Activated naive CD8-positive, alpha-beta T cell treated with anti-CD3 and anti-CD28 coated beads for 36 hours (primary cell): ENCODE results near the gene CEMIP. TPM values are rescaled to one million over a fixed set of nuclear protein-coding genes. Genes with fewer than 3 reads are reported as not detected.

Source experiments
- DNase-seq: peaks from one replicate; pipeline ENCODE4 v3.0.0; 2021
- H3K27ac Mint-ChIP-seq: one replicate; pipeline ENCODE4 v1.8.0; 2022; ENCODE audit warnings: mild to moderate bottlenecking, moderate library complexity, mixed read lengths
- H3K27me3 Mint-ChIP-seq: one replicate; pipeline ENCODE4 v1.8.0; 2022; ENCODE audit warnings: mild to moderate bottlenecking, mixed read lengths
- H3K36me3 Mint-ChIP-seq: one replicate; pipeline ENCODE4 v1.8.0; 2021; ENCODE audit warnings: mild to moderate bottlenecking, mixed read lengths
- H3K4me1 Mint-ChIP-seq: one replicate; pipeline ENCODE4 v1.8.0; 2021; ENCODE audit warnings: mixed read lengths
- H3K4me3 Mint-ChIP-seq: one replicate; pipeline ENCODE4 v1.8.0; 2022; ENCODE audit warnings: mild to moderate bottlenecking, moderate library complexity, mixed read lengths
- H3K9me3 Mint-ChIP-seq: one replicate; pipeline ENCODE4 v1.8.0; 2022; ENCODE audit warnings: mixed read lengths
- total RNA-seq, 2 experiments: library from RNA; stranded (reverse); gene quantifications; one replicate each; pipeline ENCODE4 v1.2.3, GENCODE V29; 2021

Gene CEMIP
- total RNA-seq, 2 experiments from 2014 or later, result not detected

DNA sequence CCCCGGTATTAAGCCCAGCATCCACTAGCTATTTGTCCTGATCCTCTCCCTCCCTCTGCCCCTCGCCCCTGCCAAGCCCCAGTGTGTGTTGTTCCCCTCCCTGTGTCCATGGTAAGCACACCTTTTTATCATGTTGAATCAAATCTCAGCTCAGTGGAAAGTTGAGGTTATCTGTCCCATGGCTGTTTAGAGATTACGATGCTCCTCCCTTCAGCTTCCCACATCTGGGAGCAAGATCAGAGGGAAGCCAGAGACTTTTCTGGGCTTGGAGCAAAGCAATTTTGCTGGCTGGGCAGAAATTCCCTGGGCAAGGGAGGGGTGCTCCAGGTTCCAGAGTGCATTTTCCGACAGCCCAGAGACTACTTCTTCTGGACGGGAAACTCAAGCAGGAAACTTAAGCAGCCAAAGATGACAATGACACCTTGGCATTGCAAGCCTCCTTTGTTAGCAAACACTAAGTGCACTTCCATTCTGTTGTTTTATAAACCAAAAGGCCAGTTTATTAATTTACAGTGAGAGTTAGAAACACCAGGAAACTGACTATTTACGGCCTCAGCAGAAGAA, 105.9 kb downstream of the CEMIP start:
- Mint-ChIP-seq H3K4me3 (no peak overlapping the region), H3K9me3 (no peaks in the 10 kb centered on the region), H3K27ac (no peak overlapping the region), H3K4me1 (peaks cover 6% of the 10 kb centered on the region), H3K36me3 (no peaks in the 10 kb centered on the region), H3K27me3 (no peaks in the 10 kb centered on the region)
- DNase-seq, result no peak

DNA sequence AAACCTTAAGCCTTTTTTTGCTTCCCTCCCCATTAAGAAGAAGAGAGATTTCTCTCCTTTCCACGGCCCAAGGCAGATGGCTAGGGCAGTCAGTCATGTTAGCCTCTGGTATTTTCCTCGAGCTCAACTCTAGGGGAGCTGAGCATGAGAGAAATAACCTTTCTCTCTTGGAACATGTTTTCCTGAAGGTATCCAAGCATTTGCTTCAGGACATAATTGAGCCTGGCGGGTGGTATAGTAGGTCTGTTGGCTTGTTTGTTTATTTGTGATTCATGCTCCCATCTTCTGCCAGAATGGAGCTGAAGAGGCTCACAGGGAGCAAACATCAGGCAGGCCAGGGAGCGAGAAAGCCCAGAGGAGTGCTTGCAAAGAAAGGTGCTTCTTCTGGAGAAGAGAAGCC, 108.0 kb downstream of the CEMIP start:
- no peak overlapping the region for H3K4me3 Mint-ChIP-seq
- no peak for DNase-seq
- no peaks in the 10 kb centered on the region for H3K36me3 Mint-ChIP-seq
- no peaks in the 10 kb centered on the region for H3K27me3 Mint-ChIP-seq
- H3K4me1 Mint-ChIP-seq, result peaks cover 6% of the 10 kb centered on the region
- no peaks in the 10 kb centered on the region for H3K9me3 Mint-ChIP-seq
- H3K27ac Mint-ChIP-seq, result no peak overlapping the region

DNA sequence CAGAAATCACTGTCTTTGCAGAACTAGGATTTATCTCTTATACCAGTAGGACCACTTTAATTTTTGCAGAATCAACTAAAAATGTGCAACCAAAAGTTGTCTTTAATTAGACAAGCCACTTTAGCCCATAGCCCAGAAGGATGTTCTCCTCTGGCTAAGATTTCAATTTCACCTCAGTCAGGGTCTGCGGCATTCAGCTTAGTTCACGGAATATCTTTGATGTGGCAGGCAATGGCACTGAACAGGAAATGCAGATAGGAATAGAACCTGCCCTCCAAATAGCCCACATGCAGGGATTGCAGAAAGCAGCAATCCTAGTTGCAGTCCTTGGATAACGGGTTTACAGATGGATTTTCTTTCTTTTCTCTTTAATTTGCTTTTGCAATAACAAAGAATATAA, 109.7 kb downstream of the CEMIP start:
- no peaks in the 10 kb centered on the region for H3K9me3 Mint-ChIP-seq
- no peaks in the 10 kb centered on the region for H3K36me3 Mint-ChIP-seq
- DNase-seq, result no peak

DNA sequence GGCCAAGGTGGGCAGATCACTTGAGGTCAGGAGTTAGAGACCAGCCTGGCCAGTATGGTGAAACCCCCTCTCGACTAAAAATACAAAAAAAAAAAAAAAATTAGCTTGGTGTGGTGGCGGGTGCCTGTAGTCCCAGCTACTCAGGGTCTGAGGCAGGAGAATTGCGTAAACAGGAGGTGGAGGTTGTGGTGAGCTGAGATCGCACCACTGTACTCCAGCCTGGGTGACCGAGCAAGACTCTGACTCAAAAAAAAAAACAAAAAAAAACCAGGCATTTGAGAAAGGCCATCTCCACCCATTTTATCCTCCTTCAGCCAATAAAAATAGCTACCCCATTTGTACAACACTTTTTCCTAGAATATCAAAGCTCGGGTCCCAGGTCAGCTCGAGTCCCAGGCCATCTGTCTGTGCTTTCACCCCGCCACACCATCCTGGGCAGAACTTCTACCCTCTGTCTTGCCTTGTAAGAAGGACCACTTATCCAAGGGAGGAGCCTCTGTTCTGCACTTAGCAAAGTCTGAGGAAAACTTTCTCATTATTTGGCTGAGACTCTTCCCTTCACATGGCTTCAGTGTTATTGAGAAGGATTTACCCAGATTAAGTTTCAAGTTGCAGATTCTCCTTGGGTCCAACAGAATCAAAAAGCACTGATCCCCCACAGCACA, 111.3 kb downstream of the CEMIP start:
- H3K36me3 Mint-ChIP-seq, result no peaks in the 10 kb centered on the region
- H3K4me3 Mint-ChIP-seq, result no peak overlapping the region
- H3K27ac Mint-ChIP-seq, result no peak overlapping the region
- DNase-seq, result no peak
- no peaks in the 10 kb centered on the region for H3K27me3 Mint-ChIP-seq
- H3K4me1 Mint-ChIP-seq, result peaks cover 6% of the 10 kb centered on the region
- no peaks in the 10 kb centered on the region for H3K9me3 Mint-ChIP-seq

More for the DNA sequence above, 109.7 kb downstream of the CEMIP start:
- Mint-ChIP-seq H3K27ac (no peak overlapping the region), H3K4me3 (no peak overlapping the region), H3K4me1 (peaks cover 6% of the 10 kb centered on the region), H3K27me3 (no peaks in the 10 kb centered on the region)

DNA sequence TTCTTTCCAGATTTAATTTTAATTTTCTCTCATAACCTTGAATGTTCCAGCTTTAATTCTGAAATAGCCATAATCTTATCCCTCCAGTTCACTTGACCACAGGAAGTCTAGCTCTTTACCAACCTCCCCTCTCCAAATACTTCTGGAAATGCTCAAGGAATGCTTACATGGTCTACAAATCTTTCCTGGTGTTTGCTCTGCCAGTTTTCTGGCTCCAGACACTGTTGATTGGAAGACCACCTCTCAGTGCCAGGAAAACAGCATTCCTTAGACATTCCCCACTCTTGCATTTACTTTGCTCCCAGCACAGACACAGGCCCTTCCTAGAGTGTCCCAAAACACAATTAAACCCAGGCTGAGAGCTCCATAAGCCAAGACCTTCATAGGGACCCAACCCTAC, 111.8 kb downstream of the CEMIP start:
- peaks cover 5% of the 10 kb centered on the region for H3K36me3 Mint-ChIP-seq
- H3K27ac Mint-ChIP-seq, result no peak overlapping the region
- H3K4me1 Mint-ChIP-seq, result peaks cover 6% of the 10 kb centered on the region
- no peak overlapping the region for H3K4me3 Mint-ChIP-seq
- peaks cover under 1% of the 10 kb centered on the region for H3K9me3 Mint-ChIP-seq
- no peak for DNase-seq
- H3K27me3 Mint-ChIP-seq, result no peaks in the 10 kb centered on the region

DNA sequence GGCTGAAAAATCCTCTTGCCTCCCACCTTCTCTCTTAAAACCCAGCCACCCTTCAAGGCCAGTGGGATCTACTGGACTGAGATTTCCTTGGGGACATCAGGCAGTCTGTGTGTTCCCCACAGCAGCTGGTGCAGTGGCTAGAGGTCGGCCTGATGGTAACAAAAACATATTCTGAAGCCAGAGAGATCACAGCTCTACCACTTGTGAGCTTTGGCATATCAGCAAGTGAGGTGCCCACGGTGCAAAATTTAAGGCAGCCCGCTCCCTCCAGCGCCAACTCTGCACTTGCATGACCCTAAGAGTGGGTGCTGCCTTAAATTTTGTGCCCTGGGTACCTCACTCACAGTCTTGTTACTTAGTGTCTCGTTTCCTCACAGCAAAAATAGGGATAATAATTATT, 113.2 kb downstream of the CEMIP start:
- Mint-ChIP-seq H3K27me3 (no peaks in the 10 kb centered on the region), H3K4me3 (no peak overlapping the region), H3K4me1 (peaks cover 6% of the 10 kb centered on the region), H3K9me3 (peaks cover 6% of the 10 kb centered on the region), H3K27ac (no peak overlapping the region), H3K36me3 (peaks cover 19% of the 10 kb centered on the region)
- no peak for DNase-seq

DNA sequence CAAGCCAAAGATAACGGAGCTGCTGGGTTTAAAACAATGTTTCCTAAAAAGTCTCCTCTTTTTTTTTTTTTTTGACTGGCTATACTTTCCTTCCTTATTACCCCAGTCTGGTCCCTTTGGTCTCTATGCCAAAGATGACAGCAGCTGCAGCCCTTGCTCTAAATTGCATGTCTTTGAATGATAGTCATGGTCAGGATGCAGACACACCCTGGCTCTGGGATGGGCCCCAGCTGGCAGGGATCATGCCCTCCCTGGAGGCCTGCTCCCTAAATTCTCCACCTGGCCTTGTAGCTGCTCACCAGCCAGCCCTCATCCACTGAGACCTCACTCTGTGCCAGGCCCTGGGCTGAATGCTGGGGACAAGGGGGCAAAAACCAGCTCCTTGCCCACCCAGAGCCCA, 114.6 kb downstream of the CEMIP start:
- Mint-ChIP-seq H3K27ac (no peak overlapping the region), H3K9me3 (peaks cover 6% of the 10 kb centered on the region)

DNA sequence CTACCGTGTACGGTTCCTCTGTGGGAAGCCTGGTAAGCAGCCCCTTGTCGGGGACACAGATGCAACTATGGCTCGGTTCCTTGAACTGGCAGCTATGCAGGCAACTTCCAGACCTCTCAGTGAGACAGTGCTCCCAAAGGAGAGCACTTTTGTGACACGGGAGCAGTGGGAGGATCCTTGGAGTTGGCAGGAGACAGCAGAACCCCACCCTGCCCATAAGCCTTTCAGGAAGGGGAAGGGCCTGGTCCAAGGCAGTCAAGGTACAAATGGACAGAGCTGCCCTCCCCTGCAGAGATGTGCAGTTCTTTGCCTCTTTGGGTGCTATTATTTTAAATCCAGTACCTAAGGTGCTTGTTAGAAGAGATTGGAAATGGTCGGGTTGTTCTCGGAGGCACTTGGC, 115.9 kb downstream of the CEMIP start:
- Mint-ChIP-seq H3K4me3 (no peak overlapping the region), H3K27me3 (no peaks in the 10 kb centered on the region), H3K36me3 (peaks cover 19% of the 10 kb centered on the region), H3K4me1 (no peaks in the 10 kb centered on the region), H3K9me3 (peaks cover 6% of the 10 kb centered on the region), H3K27ac (no peak overlapping the region)
- no peak for DNase-seq

More for the DNA sequence above, 114.6 kb downstream of the CEMIP start:
- no peak overlapping the region for H3K4me3 Mint-ChIP-seq
- H3K36me3 Mint-ChIP-seq, result peaks cover 19% of the 10 kb centered on the region
- no peaks in the 10 kb centered on the region for H3K27me3 Mint-ChIP-seq
- H3K4me1 Mint-ChIP-seq, result peaks cover 3% of the 10 kb centered on the region
- DNase-seq, result no peak

DNA sequence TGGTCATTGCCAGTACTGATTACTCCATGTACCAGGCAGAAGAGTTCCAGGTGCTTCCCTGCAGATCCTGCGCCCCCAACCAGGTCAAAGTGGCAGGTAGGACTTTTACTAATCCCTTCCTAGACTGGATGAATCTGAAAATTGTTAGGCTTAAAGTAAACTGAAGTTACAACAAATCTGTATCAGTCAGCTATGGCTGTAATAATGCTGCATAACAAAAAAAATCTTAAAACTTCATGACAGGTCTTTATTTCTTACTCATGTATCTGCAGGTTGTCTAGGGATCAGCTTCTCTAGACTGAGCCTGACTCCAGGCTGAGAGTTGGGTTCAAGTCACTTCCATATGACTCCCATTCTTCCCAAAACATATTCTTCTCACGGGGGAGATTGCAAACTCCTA, 116.8 kb downstream of the CEMIP start:
- Mint-ChIP-seq H3K4me1 (no peaks in the 10 kb centered on the region), H3K36me3 (peaks cover 19% of the 10 kb centered on the region), H3K27me3 (no peaks in the 10 kb centered on the region)

DNA sequence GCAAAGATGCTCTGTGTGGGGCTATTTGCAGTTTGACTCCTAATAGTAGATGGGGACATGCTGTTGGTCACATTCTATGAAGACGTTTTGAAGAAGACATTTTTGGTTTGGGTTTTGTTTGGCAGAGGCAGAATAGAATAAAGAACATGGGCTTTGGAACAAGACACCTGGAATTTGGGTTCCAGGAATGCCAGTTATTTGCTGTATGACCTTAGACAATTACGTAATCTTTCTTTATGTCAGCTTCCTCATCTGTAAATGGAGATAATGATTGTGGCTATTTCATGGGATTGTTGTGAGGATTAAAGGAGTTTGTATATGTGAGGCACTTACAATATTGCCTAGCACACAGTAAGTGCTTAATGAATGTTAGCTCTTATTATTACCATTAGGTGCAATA, 118.9 kb downstream of the CEMIP start:
- DNase-seq, result no peak
- no peaks in the 10 kb centered on the region for H3K27me3 Mint-ChIP-seq
- H3K4me1 Mint-ChIP-seq, result no peaks in the 10 kb centered on the region
- H3K36me3 Mint-ChIP-seq, result peaks cover 19% of the 10 kb centered on the region
- no peak overlapping the region for H3K4me3 Mint-ChIP-seq
- H3K27ac Mint-ChIP-seq, result no peak overlapping the region
- peaks cover 6% of the 10 kb centered on the region for H3K9me3 Mint-ChIP-seq

More for the DNA sequence above, 116.8 kb downstream of the CEMIP start:
- Mint-ChIP-seq H3K4me3 (no peak overlapping the region), H3K27ac (no peak overlapping the region), H3K9me3 (peaks cover 6% of the 10 kb centered on the region)
- DNase-seq, result no peak

DNA sequence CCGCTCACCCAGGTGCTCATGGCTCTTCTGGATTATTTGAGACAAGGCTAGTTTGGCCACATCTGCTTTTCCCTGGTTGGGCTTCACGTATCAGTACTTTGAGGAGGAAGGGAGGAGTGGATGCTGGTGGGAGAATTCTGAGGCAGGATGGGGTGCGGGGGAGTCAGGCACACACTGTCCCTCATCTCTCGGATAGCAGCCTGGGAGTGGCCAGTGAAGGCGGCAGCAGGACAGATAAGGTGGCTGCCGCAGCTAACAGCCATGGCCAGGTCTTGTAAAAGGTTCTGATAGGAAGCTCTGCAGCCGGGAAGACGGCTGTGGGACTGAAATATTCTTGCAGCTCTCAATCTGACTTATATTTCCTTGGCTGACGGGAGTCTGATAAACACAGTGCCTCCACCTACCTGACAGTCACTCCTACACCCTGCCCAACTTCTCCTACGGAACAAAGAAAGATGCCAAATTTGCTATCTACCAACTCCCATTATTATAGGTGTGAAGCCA, 123.2 kb downstream of the CEMIP start:
- no peak for DNase-seq
- no peaks in the 10 kb centered on the region for H3K36me3 Mint-ChIP-seq
- H3K4me1 Mint-ChIP-seq, result no peaks in the 10 kb centered on the region
- no peaks in the 10 kb centered on the region for H3K27me3 Mint-ChIP-seq
- no peaks in the 10 kb centered on the region for H3K9me3 Mint-ChIP-seq
- no peak overlapping the region for H3K27ac Mint-ChIP-seq
- no peak overlapping the region for H3K4me3 Mint-ChIP-seq

DNA sequence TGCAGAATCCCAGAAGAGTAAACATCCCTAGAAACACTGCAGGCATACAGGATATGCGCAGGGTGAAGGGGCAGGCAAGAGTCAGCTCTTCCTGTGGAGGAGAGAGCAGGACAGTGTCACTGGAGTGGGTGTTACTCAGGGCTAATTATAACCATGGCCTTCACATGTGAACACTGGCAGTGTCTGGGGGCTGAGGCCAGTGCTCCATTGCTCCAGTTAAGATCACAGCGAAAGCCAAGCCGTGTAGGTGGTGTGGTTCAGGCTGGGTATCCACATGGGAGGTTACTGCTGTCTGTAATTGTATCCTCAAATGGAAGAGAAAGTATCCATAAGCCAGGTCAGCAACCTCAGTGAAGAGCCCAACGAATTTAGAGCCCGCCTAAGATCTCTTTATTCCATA, 125.8 kb downstream of the CEMIP start:
- Mint-ChIP-seq H3K27ac (no peak overlapping the region), H3K27me3 (no peaks in the 10 kb centered on the region), H3K4me3 (no peak overlapping the region), H3K36me3 (peaks cover 10% of the 10 kb centered on the region), H3K4me1 (no peaks in the 10 kb centered on the region), H3K9me3 (peaks cover 2% of the 10 kb centered on the region)
- DNase-seq, result no peak

DNA sequence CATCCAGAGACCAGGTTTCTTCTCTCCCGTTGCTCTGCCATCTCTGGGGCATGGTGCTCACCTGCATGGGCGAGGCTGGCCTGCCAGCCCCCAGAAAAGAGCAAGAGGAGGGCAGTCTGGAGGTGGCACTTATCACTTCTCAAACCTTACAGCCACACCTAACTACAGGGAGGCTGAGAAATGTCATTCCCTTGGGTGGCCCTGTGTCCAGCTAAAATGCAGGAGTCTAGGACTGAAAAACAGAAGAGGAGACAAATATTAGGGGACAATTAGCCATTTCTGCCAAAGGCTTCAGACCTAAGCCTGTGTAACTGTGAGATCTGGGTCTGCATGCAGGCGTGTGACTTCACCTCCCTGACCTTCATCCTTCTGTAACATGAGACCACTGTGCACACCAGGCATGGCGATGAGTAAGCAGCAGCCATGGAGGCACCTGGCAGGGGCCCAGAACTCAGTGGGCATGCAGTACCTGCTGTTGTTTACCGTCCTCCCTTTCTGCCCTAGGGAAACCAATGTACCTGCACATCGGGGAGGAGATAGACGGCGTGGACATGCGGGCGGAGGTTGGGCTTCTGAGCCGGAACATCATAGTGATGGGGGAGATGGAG, 127.1 kb downstream of the CEMIP start:
- Mint-ChIP-seq H3K27me3 (no peaks in the 10 kb centered on the region), H3K36me3 (peaks cover 17% of the 10 kb centered on the region), H3K4me3 (no peak overlapping the region), H3K9me3 (peaks cover 2% of the 10 kb centered on the region), H3K4me1 (no peaks in the 10 kb centered on the region), H3K27ac (no peak overlapping the region)
- DNase-seq, result no peak

DNA sequence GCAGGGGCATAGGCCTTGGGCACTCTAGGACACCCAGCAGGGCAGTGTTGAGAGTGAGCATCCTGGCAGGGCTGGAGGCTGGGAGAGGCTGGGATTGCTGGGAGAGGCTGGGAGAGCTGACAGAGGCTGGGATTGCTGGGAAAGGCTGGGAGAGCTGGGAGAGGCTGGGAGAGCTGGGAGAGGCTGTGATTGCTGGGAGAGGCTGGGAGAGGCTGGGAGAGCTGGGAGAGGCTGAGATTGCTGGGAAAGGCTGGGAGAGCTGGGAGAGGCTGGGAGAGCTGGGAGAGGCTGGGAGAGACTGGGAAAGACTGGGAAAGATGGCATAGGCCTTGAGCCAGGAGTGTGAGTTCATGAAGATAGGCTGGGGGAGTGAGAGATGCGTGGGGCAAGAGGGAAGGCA, 132.7 kb downstream of the CEMIP start:
- Mint-ChIP-seq H3K4me3 (no peak overlapping the region), H3K9me3 (peaks cover 2% of the 10 kb centered on the region), H3K36me3 (peaks cover 17% of the 10 kb centered on the region), H3K27me3 (no peaks in the 10 kb centered on the region), H3K4me1 (no peaks in the 10 kb centered on the region), H3K27ac (no peak overlapping the region)
- DNase-seq, result no peak

DNA sequence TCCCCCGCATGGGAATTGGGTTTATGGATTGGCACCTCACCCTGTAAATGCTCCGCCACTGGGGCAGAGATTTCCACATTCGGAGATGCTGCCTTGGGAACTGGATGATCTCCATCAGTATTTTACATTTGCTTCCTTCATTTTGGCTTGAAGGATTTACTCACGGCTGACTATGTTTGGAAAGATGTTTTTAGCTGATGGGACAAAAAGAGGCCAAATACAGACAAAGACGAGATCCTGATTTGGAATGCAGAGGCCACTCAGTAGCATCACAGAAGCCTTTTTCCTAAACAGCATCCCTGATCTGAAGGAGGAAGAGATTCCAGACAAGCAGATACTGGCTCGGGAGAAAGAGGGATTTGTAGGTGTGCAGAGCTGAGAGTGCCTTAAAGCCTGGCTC, 133.5 kb downstream of the CEMIP start:
- peaks cover 17% of the 10 kb centered on the region for H3K36me3 Mint-ChIP-seq

DNA sequence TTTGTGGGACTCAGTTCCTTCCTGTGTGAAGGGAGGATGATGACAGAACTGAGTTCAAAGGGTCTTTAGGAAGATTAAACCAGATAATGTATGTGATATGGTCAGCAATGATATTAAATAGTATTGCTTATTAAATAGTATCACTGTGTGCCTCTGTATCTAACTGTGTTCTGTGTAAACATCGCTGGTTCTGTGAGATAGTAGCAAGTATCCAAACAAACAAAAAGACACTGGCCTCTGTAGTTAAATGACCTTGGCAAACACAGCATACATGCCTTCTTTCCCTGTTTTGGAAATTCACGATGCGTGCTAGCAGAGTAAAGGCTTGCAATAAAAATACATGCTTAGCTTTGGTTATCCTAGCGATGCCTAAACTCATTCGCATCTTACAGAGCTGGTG, 134.4 kb downstream of the CEMIP start:
- H3K9me3 Mint-ChIP-seq, result peaks cover 2% of the 10 kb centered on the region
- H3K4me3 Mint-ChIP-seq, result no peak overlapping the region
- DNase-seq, result no peak
- peaks cover 17% of the 10 kb centered on the region for H3K36me3 Mint-ChIP-seq
- H3K27me3 Mint-ChIP-seq, result no peaks in the 10 kb centered on the region
- H3K4me1 Mint-ChIP-seq, result no peaks in the 10 kb centered on the region
- no peak overlapping the region for H3K27ac Mint-ChIP-seq

More for the DNA sequence above, 133.5 kb downstream of the CEMIP start:
- peaks cover 2% of the 10 kb centered on the region for H3K9me3 Mint-ChIP-seq
- H3K27ac Mint-ChIP-seq, result no peak overlapping the region
- no peak for DNase-seq
- no peaks in the 10 kb centered on the region for H3K27me3 Mint-ChIP-seq
- H3K4me1 Mint-ChIP-seq, result no peaks in the 10 kb centered on the region
- H3K4me3 Mint-ChIP-seq, result no peak overlapping the region
